ENCODE results near the gene TNFRSF6B.
"Not testable (repeated sequence)": the region's sequence is repeated elsewhere in the genome, so short reads cannot be mapped to it uniquely, and the experiment has no call there.

The TNFRSF6B gene

GRCh38 chr20:63696628-63697356, at the start of gene TNFRSF6B:
TSS of gene TNFRSF6B (plus strand) at chr20:63696652. CDS start at chr20:63696768, 116 bp downstream.
- DNase-seq: no peak

- no peak for DNase-seq
Measured at GRCh38 chr20:63648190-63648589, 48.3 kb upstream of the TNFRSF6B start.

- DNase-seq: no peak
Measured at GRCh38 chr20:63648895-63649589, 47.4 kb upstream of the TNFRSF6B start.

GRCh38 chr20:63650486-63650885, 46.0 kb upstream of the TNFRSF6B start:
- DNase-seq: not testable (repeated sequence)

DNA sequence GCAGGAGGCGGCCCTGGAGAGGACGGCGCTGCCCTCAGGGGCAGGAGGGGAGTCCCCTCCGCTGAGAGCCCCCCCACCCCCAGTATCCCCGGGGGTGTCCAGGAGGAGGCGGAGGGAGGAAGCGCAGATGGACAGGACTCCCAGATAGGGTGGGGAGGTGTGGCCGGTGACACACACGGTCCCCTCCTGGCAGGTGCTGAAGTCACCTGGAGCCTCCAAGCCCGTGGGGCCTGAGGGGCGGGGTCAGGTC, 44.6 kb upstream of the TNFRSF6B start:
- DNase-seq: no peak

DNA sequence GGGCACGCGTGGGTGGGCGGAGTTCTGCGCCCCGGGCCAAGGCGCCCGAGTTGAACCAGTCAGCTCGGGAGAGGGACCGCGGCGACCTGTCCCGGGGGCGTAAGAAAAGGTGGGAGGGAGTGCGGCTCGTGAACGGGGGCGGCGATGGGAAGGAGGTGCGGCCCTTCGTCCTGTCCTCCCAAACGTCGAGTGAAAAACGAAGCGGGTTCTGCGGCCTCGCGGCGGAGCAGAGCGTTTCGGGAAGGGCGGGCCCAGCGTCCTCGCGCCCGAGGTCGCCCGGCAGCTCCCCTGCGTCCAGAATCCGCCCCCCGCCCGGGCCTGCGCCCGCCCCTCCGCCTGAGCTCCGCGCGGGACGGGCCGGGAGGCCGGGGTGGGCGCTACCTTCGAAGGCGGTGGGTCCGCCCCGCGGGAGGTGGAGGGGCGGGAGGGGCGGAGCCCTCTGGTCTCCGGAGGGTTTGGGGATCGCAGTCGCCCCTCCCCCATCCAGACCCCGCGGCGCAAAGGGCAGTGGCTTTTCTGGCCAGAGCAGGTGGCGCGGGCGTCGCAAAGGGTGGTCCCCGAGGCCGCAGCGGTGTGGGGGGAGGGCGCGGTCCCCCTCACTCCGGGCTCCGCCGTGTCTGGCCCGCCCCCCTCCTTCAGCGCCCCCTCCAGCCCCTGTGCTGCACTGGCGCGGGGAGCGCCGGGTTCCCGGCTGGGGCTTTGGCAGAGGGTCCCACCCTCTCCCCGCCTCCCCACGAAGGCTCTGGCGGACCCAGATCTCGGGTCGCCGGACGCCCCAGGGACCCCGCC, 44.1 kb upstream of the TNFRSF6B start:
- no peak for DNase-seq

DNA sequence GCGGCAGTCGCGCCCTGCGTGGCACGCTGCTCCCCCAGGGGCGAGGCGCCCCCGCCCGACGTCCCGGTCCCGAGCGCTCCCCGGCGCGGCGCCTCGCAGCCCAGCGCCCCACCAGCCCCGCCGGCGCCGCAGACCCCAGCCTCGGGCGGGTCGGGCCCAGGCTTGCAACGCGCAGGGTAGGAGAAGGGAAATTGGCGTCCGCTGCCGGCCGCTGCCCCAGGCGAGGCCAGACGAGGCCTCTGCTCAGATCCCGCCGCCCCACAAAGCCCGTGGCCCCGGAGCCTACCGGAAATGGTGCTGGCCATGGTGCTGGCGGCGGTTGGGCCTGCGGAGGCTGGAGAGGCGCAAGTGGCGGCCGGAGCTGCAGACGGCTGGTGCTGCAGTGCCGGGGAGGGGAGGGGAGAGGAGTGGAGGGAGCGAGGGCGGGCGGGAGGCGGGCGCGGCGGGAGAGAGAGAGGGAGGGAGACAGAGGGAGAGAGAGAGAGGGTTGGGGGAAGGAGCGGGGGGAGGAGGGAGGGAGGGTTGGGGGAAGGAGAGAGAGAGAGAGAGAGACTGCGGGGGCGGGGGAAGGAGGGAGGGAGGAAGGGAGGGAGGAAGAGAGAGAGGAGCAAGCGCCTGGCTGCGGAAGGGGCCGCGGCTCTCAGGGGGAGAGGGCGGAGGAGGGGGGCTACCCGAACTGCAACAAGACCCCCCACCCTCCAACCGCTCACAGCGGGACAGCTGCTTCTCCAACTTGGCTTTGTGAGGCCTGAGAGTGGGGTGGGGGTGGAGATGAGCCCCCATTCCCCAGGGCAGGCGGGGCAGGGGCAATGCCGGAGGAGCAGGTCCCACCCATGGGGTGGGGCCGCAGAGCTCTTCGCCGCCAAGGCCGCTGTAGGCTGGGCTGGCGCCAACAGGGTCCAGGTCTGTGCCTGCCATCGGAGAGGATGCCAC, 43.1 kb upstream of the TNFRSF6B start, which contains the start of gene STMN3:
STMN3 (minus strand) TSS at position 384 of the 933 bp plus-strand sequence; CDS start at position 305, 79 bp downstream.
- no peak for DNase-seq

DNA sequence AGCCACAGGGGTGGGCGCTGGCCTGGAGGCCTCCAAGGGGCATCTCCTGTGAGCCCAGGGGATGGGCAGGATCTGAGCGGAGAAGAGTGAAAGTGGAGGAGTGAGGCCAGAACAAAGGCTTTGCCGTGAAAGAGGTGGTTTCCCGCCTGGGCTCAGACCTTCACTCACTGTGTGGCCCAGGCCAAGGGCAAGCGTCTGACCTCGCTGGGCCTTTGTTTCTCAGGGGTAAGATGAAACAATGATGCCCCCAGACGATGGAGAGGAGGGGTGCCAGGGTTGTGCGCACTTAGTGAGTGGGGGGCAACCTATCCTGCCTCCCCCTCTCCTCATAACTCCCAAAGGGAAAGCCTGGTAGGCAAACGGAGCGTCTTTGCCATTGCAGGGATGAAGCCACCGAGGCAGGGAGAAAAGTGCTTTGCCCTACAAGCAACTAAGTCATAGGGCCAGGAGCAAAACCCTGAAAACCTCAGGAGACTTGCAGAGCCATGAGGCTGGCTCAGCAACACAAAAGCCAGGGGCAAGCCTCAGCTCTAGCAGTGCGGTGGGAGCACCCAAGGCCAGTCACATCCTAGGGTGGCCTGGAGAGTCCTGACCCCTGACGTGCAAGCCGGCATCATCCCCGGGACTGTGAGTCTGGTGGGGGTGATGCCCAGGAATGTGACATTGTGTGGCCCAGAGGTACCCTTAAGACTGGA, 42.3 kb upstream of the TNFRSF6B start:
- DNase-seq: no peak

DNA sequence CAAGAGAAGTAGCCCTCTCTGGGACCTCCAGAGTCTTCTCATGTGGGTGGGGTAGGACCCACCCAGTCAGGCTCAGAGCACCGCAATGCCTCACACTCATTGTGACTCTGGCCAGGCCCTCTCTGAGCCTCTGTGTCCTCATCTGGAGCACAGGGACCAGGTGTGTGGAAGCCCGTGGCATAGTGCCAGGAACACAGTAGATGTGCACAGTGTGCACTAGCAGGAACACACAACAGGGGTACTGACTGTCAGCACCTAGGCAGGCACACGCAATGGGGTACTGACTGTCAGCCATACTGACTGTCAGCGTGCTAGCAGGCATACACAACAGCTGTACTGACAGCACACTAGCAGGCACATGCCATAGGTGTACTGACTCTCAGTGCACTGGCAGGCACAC, 41.2 kb upstream of the TNFRSF6B start:
- no peak for DNase-seq

GRCh38 chr20:63656451-63656850, 40.0 kb upstream of the TNFRSF6B start:
- no peak for DNase-seq

GRCh38 chr20:63657260-63657936, 39.1 kb upstream of the TNFRSF6B start:
- no peak for DNase-seq

DNA sequence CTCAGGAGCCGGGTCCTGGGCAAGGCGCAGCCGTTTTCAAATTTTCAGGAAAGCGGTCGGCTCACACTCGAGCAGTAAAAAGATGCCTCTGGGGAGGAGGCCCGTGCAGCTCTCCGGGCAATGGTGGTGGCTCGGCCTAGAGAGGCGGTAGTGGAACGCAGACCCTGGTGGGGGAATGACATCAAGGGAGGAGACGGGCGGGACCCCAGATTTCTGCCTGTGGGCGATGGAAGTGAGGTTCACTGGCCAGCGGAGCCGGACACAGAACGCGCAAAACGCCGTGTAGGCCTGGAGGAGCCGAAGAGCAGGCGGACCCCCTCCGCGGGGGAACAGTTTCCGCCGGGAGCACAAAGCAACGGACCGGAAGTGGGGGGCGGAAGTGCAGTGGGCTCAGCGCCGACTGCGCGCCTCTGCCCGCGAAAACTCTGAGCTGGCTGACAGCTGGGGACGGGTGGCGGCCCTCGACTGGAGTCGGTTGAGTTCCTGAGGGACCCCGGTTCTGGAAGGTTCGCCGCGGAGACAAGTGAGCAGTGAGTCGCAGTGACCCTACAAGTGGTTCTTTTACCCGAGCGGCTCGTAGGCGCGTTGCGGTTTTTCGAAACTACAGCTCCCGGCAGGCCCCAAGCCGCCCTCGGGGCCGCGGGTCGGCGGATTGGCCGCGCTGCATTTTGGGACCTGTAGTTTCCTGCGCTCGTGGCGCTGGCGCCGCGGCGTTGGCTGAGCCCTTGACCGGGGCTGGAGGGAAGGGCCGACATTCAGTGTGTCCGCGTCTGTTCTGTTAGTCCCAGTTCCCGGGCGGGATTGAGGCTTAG, 38.3 kb upstream of the TNFRSF6B start, which contains the start of gene RTEL1:
RTEL1 (plus strand) TSS at position 376 of the 812 bp plus-strand sequence. CDS start 1,091 bp downstream, outside the sequence.
- peak; percentile 62 for DNase-seq

DNA sequence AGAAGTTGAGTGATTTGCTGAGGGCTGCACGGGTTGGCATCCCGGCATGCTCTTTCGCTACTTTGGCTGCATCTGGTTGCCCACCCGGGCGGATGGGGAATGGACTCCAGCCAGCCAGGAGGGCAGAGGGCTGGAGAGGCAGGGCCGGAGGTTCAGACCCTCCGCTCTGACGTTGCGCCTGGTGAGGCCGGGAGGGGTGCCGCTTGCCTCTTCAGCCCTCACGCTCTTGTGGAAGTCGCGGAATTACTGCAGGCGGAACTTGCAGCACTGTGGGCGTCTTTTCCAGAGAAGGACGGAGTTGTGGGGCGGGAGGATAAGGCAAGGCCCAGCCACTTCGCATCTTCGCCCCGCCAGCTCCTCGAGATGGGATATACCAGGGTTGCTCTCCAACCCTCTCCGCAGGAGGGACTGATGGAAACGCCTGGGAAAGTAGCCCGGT, 37.7 kb upstream of the TNFRSF6B start:
- DNase-seq: no peak

DNA sequence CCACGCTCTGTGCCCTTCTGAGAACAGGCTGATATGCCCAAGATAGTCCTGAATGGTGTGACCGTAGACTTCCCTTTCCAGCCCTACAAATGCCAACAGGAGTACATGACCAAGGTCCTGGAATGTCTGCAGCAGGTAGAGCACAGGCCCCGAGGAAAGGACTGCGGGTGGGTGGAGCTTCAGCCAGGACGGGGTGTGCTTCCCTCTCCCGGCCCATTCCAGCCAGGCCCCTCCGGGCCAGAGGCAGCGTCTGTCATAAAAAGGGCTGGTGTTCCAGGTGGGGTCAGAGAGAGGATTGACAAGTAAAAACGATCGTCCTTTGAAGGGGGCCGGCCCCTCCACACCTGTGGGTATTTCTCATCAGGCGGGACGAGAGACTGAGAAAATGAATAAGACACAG, 37.1 kb upstream of the TNFRSF6B start:
- no peak for DNase-seq

- not testable (repeated sequence) for DNase-seq
Measured at GRCh38 chr20:63660174-63660573, 36.3 kb upstream of the TNFRSF6B start.

GRCh38 chr20:63660622-63661021, 35.8 kb upstream of the TNFRSF6B start:
- no peak for DNase-seq

GRCh38 chr20:63661108-63661507, 35.3 kb upstream of the TNFRSF6B start:
- DNase-seq: no peak

- DNase-seq: no peak
Measured at GRCh38 chr20:63661959-63662812, 34.3 kb upstream of the TNFRSF6B start.

- no peak for DNase-seq
Measured at GRCh38 chr20:63662813-63663189, 33.7 kb upstream of the TNFRSF6B start.
